Parathyroid adenoma (tissue), 2 donors: ENCODE results near the gene TMEM178B.

ENCODE experiments used
- H2AFZ ChIP-seq: fragments of 300-600 bp; sonication (generic); one replicate; pipeline ENCODE4 v1.7.0; 2017; ENCODE audit warnings: antibody characterized with exemption, mild to moderate bottlenecking
- H3K27ac ChIP-seq: fragments of 300-600 bp; sonication (generic); one replicate; pipeline ENCODE4 v1.7.0; 2017
- H3K27me3 ChIP-seq: fragments of 300-600 bp; sonication (generic); one replicate; pipeline ENCODE4 v1.7.0; 2017; ENCODE audit warnings: low read length; ENCODE audit not compliant: control insufficient read depth, insufficient read depth
- H3K36me3 ChIP-seq: fragments of 300-600 bp; sonication (generic); one replicate; pipeline ENCODE4 v1.7.0; 2017; ENCODE audit warnings: low read length; ENCODE audit not compliant: control insufficient read depth, insufficient read depth
- H3K4me1 ChIP-seq: fragments of 300-600 bp; sonication (generic); one replicate; pipeline ENCODE4 v1.7.0; 2017; ENCODE audit warnings: control low read depth
- H3K4me2 ChIP-seq: fragments of 300-600 bp; sonication (generic); one replicate; pipeline ENCODE4 v1.7.0; 2017; ENCODE audit warnings: low read length
- H3K4me3 ChIP-seq: fragments of 300-600 bp; sonication (generic); one replicate; pipeline ENCODE4 v1.7.0; 2017; ENCODE audit warnings: low read depth, low read length
- H3K79me2 ChIP-seq: fragments of 300-600 bp; sonication (generic); one replicate; pipeline ENCODE4 v1.7.0; 2017; ENCODE audit warnings: control low read depth
- H3K9ac ChIP-seq: fragments of 300-600 bp; sonication (generic); one replicate; pipeline ENCODE4 v1.7.0; 2017; ENCODE audit warnings: mild to moderate bottlenecking
- H3K9me3 ChIP-seq: fragments of 300-600 bp; sonication (generic); one replicate; pipeline ENCODE4 v1.7.0; 2017; ENCODE audit warnings: low read length; ENCODE audit not compliant: control insufficient read depth
- CTCF ChIP-seq: fragments of 300-600 bp; sonication (generic); IDR thresholded peaks from one replicate; pipeline ENCODE4 v1.7.0; 2017; ENCODE audit warnings: antibody characterized with exemption, mild to moderate bottlenecking
- donor health status: primary hyperparathyroidism.

TMEM178B gene

GRCh38 chr7:141122736-141123135, 48.9 kb downstream of the TMEM178B start:
- Histone ChIP-seq H3K4me3 (no peak overlapping the region), H3K79me2 (peaks cover 59% of the 10 kb centered on the region), H3K4me2 (no peak overlapping the region), H3K27ac (no peak overlapping the region), H3K9me3 (no peaks in the 10 kb centered on the region), H3K4me1 (peaks cover 13% of the 10 kb centered on the region), H2AFZ (no peak overlapping the region), H3K27me3 (no peaks in the 10 kb centered on the region), H3K9ac (no peak overlapping the region), H3K36me3 (no peaks in the 10 kb centered on the region)
- no peak for TF ChIP-seq CTCF

- no peak overlapping the region for H3K9ac ChIP-seq
- peaks cover 13% of the 10 kb centered on the region for H3K4me1 ChIP-seq
- H3K4me3 ChIP-seq, result no peak overlapping the region
- no peak overlapping the region for H3K4me2 ChIP-seq
- H3K36me3 ChIP-seq, result no peaks in the 10 kb centered on the region
- H3K9me3 ChIP-seq, result no peaks in the 10 kb centered on the region
- no peak for TF ChIP-seq CTCF
- no peaks in the 10 kb centered on the region for H3K27me3 ChIP-seq
- H3K27ac ChIP-seq, result no peak overlapping the region
- H2AFZ ChIP-seq, result no peak overlapping the region
- peaks cover 60% of the 10 kb centered on the region for H3K79me2 ChIP-seq
These were observed 49.7 kb downstream of the TMEM178B start for GRCh38 chr7:141123522-141123921.

- Histone ChIP-seq H3K27ac (no peak overlapping the region), H3K4me1 (peaks cover 9% of the 10 kb centered on the region), H3K9ac (no peak overlapping the region), H3K9me3 (no peaks in the 10 kb centered on the region), H3K4me2 (no peak overlapping the region), H2AFZ (no peak overlapping the region), H3K4me3 (no peak overlapping the region), H3K36me3 (no peaks in the 10 kb centered on the region), H3K79me2 (peaks cover 60% of the 10 kb centered on the region), H3K27me3 (no peaks in the 10 kb centered on the region)
- no peak for TF ChIP-seq CTCF
These were observed 52.2 kb downstream of the TMEM178B start for GRCh38 chr7:141126107-141126506.

GRCh38 chr7:141128506-141128905, 54.6 kb downstream of the TMEM178B start:
- Histone ChIP-seq H3K9me3 (no peaks in the 10 kb centered on the region), H3K9ac (no peak overlapping the region), H3K4me3 (no peak overlapping the region), H3K36me3 (no peaks in the 10 kb centered on the region), H3K4me1 (peaks cover 3% of the 10 kb centered on the region), H3K27ac (no peak overlapping the region), H3K4me2 (no peak overlapping the region), H3K79me2 (peaks cover 48% of the 10 kb centered on the region), H2AFZ (no peak overlapping the region), H3K27me3 (no peaks in the 10 kb centered on the region)
- no peak for TF ChIP-seq CTCF

- Histone ChIP-seq H3K4me3 (no peak overlapping the region), H3K27ac (no peak overlapping the region), H3K9ac (no peak overlapping the region), H3K79me2 (peaks cover 47% of the 10 kb centered on the region), H2AFZ (no peak overlapping the region), H3K27me3 (no peaks in the 10 kb centered on the region), H3K4me2 (no peak overlapping the region), H3K9me3 (no peaks in the 10 kb centered on the region), H3K36me3 (no peaks in the 10 kb centered on the region), H3K4me1 (peaks cover 3% of the 10 kb centered on the region)
- TF ChIP-seq CTCF, result no peak
These were observed 55.1 kb downstream of the TMEM178B start for GRCh38 chr7:141128931-141129330.
